Activated CD4-positive, alpha-beta T cell treated with anti-CD3 and anti-CD28 coated beads, Interleukin-2, amount 50 U/mL, for 16 hours (primary cell): ENCODE measurements around the gene LSAMP.

Experiments
- DNase-seq: peaks from one replicate; pipeline ENCODE4 v3.0.0-alpha.2; 2020

Gene LSAMP

DNA sequence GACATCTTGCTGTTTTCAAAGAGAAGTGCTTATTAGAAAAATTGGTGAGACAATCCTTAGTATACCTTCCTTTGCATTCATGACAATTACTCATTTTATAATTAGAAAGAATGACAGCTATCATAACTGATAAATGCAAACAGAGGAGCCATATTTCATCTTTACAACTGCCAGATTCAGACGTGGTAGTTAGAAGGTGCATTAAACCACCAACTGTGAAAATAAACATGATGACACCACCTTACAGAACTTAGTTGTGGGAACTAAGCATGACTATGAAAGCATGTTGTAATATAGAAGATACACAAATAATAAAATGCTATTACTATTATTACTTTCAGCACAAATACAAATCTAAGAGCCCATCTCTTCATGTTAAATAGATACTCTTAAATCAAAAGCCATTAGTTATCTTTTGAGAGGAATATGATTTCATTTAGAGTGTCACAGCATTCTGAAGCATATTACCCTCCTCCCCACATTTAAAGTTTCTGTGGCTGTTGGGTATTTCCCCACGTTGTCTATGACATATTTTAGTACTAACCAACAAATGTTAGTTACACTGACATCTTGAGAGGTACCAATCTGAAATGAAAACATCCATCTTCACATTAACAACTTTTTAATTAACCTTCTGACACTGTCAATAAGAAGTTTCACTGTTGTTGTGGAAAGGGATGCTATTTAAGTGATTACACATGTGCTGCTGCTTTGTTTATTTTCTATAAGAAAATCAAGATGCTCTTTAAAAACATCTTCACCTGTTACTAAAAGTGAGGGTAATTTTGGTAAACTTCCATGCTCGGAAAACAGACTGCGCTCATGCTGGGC, 163.8 kb downstream of the LSAMP start:
- DNase-seq = no peak

DNA sequence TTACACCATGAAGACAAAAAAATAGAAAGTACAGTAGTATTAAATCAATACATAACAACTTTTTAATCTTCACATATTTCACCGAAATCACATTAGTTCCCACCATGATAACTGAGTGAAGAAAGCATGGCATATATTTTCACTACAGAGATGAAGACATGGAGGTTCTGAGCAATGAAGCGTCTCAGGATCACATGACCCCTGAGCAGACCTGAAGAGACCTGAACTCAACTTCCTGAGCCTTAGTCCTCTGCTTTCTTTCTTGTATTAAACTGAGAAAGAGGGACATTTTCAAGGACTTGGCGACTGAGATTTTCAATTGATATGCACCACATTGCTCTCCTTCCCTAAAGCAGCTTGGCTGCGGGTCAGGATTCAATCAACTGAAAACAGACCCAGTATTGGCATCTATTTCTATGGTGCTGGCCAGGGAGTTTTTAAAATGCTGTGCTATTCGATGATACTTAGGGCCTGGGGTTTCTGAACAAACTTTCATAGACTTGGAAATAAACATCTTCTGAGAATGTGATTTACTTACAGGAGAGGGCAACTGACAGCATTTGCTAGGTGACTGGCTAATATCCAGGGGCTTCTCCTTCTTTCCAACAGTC, 165.1 kb downstream of the LSAMP start:
- DNase-seq = no peak

DNA sequence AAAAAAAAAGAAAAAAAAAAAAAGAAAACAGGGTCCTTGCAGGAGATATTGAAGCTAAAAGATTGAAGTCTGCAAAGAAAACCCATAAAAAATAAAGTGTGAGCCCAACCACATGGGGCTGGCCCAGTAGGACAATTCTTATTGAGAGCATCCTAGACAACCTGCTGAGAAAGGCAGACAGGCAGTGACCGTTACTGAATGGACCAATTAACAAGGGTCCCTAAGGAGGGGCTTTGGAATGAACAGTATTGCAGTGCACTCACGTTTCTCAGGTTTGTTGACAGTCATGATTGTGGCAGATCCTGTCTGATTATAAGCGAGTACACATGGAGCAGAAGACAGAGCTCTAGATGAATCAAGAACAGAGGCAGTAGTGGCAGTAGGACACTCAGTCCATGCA, 168.6 kb downstream of the LSAMP start:
- DNase-seq = no peak

DNA sequence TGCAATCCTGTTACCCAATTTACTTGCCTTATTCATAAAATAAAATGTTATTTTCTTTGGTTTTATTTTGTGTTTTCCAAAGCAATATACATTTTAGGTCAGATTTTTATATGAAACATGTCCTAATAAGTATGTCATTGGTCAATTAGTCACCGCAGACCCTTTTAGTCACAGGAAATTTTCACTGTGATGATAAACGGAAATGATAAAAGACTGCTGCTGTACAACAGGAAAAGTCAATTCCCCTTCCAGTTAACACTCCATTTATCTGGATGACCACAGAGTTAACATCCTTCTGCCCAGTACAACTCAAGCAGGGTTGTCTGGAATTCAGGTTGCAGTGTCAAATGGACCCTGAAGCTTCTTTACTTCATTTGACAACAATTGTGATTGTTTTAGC, 175.2 kb downstream of the LSAMP start:
- DNase-seq = no peak

DNA sequence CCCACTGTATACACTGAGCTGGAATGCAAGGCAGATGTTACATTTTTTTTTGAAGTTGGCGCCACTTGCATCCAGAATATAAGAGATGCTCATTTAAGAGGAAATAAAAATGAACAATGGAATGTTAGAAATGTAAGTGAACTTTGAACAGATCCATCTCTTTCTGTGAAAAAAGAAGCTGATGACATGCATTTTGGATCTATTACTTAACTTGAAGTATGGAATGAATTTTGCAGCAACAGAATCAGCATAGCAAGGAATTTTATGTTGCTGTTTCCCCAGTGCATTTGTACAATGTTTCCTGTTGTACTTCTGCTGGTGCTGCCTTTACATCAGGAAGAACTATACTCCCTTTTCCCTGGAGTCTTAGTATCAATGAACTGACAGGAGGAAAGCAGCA, 178.2 kb downstream of the LSAMP start:
- DNase-seq = no peak

DNA sequence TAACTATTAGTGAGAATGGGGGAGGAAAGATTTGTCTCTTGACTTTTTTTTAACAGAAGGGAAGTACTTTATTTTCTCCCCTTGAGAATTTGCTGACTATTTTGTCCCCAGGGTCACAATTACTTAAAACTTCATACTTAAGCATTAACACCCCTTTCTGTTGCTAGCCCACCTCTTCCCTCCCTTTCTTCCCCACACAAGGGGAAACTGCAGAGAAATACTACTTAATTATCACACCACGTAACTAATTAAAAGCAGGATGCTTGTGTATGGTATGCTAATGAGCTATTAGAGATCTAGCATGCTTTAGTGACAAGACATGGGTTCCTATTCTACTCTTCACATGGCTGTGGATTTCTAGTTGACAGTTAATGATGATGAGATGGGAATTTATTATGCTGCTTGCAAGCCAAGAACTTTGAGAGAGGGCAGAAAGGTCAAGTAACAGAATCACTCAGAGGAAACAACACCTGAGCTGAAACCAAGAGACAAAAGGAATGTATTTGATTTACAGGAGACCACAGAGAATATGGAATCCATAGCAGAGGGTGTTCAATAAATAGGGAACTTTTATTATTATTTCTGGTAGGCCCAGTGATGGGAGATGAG, 179.2 kb downstream of the LSAMP start:
- no peak for DNase-seq

DNA sequence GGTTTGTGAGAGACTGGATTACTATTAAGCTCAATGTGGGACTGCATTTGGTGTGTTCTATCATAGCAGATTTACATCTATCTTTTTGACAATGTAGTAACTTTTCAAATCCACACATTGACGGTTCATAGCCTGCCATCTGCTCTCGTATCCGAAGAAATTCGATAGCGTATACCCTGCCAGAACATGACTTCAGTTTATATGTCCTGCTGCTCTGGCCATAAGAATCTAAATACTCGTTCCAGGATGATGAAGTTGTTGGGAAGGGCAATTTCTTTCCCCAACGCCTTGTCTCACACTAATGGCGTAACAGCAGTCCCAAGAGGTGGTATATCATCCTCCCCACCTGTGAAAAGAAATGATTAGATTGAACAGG, 180.0 kb downstream of the LSAMP start:
- no peak for DNase-seq

DNA sequence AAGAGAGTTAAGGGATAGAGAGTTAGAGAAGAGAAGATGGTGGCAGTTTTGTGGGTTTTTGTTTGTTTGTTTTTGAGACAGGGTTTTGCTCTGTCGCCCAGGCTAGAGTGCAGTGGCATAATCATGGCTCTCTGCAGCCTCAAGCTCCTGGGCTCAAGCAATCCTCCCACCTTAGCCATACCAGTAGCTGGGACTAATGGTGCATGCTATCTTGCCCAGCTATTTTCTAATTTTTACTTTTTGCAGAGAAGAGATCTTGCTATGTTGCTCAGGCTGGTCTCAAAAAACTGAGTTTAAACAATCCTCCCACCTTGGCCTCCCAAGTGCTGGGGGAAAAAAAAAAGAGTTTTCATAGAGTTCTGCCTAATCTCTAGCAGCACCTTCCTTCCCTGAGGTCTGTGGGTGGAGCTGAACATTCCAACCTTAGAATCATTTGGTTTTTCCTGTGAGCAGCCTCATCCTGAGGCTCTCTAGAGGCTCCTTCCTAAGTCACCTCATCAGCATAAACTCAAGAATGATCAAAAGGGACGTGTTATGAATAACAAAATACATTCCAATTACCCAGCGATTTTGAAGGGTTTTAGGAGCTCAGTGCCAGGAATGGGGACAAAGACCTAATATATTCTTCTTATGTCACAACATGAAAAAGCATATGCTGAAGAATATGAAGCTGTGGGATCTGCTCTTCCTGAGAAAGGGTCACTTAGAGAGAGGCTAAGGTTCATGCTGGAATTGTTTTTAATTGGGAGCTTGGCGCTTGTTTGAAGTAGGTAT, 180.6 kb downstream of the LSAMP start:
- no peak for DNase-seq

DNA sequence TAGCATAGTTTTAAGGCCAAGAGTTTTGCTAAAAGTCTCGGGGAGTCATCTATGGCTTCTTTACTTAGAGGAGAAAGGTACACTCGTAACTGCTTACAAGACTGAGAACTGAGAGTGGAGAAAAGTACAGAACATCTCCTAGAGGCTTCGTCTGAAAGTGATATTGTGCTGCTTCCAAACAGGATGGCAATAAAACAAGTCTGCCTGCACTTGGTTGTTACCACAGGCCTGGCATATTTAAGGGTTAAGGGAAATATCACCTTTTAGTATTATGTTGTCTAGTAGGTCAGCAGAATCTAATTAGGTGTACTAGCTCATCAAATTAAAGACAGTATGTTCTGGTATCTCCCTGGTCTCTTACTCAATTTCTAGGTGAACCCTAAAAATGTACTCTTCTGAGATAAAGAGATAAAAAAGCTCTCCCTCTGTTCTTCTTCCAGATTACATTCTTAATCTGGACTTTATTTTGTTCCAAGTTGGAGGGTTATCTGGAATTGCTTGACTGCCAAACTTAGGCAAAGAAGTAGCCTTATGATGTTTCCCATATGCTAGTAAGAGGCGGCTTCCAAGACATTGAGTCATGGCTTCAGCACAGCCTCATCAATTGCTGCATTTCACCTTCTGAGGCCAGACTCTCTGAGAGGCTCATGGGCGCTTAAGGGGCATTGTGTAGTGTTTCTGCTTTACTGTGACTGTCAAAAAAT, 181.3 kb downstream of the LSAMP start:
- no peak for DNase-seq

DNA sequence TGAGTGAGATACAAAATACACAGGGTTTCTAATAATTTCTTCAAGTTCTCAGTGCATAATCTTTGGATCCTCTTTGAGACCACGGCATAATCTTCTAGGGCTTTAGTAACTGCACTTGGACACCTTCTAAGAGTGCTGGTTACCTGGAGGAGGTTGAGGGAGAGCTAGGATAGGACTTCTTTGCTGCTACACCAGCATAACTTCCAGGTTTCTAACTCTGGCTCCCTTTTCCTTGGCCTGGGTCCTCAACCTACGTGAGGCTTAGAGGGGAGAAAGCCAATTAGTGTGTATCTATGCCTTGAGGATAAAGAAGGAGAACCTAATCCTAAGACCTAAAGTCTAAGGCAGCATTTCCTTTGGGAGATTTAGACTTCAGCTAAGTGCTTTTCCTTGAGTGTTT, 184.8 kb downstream of the LSAMP start:
- no peak for DNase-seq

DNA sequence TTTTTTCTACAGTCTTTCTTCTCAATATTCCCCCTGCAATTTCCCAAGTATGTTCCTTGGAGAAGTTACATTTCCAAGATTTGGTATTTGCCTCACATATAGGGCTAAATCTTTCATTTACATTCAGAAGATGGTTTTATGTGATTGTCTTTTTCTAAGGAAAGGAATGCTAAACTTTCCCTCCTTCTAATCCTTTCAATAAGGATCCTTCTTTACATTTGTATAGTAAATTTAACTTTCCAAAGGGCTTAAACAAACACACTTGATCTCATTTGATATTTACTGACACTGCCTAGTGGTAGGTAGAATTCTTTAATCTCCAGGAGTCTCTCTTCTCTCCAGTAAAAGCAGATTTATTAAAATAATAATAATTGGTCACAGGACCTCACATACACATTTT, 185.3 kb downstream of the LSAMP start:
- no peak for DNase-seq

DNA sequence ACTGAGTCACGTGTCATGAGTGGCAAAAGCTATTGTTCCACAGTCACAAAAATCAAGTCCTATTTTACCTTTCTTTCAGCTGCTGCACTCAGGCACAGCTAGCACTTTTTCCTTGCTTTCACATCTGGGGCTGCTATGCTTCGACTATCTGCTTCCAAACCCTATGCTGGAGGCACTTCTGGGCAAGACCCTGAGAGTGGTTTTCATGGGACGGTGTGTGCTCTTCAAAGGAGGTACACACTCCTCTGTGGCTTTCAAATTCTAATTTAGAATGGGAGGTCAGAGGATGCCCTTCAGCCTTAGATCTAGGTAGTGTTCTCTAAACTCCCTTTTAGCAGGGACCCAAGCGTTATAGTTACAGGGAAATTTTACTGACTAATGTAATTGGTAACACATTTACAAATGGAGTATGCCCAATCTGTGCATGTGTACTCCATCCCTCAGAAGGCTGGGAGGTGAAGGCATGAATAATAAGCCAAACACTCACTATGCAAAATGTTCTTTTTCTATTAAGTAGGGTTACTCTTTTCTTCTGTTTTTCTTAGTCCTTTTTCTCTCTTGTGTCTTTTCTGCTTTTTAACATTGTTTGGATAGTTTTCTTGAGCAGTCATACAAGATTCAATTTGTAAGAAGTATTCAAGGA, 188.3 kb downstream of the LSAMP start:
- DNase-seq = no peak

DNA sequence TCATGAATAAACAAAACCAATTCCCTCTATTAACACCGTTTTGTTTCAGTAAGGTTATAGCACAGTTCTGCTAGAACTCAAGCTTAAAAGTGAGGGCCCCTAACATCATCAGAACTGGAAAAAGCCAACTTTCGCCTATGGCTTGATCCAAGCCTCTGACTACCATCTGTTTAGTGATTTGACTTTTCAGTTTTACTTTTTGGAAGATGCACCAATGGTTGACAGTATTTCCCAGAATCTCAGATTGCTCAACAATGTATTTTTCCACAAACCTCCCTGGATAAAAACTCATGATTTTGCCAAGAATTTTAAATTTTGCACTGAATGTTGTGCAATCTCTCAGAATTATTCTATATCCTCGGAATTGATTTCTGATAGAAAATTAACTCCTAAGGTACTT, 190.7 kb downstream of the LSAMP start:
- no peak for DNase-seq

DNA sequence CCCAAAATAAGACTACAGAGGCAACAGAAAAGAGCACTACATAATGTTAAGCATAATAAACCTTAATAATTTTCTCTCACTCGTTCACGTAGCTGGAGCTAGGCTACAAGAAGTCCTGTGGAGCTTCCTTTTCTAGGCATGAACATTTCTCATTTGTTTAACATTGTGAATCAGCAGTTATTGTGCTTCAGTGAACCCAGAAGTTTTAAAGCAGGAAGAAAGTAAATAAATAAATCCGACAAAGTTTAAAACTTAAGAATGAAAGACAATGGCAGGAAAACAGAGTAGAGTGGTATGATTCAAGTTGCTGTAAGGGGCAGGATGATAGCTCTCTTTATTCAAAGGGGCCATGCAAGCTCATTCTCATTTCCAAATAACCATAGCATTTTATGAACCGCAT, 191.8 kb downstream of the LSAMP start:
- DNase-seq = no peak

DNA sequence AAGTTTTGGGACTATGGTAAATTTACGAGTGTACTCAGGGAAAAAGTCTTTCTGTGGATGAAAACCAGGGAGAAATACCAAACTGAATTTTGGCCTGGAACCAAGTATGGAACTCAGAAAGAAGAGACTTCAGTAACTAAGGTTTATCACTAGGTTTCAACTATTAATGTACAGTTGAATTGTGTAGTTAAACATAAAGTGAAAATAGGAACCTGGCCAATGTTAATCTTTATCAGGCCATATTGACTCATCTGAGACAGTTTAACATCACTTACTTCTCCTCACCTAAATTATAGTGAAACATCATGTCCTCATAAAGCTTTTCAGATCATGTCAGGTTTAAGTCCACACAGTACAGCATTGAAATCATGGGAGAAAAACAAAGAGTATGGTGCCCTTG, 197.7 kb downstream of the LSAMP start:
- no peak for DNase-seq

DNA sequence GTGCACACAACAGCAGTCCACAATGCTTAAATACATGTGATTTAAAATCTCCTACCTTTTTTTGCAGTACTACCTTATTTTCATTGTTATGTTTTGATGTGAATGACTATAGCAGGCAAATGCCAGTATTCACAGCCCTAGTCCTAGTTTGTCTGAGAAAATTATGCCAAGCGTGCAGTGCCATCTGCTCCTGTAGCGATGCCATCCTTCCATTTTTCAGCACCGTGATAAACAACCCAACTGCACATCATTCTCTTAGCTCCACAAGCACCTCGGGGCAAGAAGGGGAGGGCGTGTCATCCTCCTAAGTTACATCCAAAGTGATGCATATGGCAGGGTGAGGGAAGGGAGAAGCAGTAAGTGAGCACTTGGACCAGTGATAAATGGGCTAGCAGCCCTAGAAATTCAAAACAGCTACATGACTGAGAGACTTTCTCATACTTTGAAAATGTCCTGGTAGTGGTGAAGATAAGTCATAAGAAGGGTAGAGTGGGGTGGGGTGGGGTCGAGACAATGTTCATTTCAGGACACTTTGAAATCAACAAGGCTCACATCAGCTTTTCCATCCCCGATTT, 198.8 kb downstream of the LSAMP start:
- no peak for DNase-seq

DNA sequence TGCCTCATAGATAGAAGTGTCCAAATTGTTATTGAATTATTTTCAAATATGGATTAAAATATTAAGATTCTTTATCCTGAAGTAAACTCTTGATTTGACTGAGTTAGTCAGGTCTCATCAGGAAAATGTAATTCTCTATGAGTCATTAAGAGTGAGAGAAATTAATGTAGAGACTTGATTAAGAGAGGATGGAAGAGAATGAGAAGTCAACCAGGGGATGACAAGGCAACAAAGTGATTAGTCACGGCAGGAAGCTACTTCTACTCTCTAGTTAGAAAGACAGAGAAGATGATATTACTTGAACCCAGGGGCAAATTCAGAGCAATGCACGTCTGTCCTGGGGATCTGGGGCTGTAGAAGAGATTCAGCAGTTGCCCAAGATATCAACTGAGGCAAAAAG, 202.5 kb downstream of the LSAMP start:
- no peak for DNase-seq

DNA sequence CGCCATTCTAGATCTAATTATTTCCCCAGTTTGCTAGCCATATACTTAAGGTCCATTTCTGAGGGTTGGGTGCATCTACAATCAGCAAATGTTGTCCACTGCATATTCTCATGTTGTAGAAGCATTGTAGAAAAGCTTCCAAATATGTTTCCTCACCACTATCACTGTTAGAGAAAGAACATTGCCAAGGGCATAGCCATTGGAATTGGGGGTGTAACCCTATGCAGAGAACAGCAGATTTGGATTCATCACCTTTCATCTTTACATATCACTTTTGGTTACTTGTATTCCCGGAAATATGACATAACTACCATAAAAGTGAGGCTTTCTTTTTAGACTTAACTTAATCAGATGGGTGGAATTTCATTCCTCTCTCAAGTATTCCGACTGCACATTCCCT, 203.6 kb downstream of the LSAMP start:
- DNase-seq = no peak

DNA sequence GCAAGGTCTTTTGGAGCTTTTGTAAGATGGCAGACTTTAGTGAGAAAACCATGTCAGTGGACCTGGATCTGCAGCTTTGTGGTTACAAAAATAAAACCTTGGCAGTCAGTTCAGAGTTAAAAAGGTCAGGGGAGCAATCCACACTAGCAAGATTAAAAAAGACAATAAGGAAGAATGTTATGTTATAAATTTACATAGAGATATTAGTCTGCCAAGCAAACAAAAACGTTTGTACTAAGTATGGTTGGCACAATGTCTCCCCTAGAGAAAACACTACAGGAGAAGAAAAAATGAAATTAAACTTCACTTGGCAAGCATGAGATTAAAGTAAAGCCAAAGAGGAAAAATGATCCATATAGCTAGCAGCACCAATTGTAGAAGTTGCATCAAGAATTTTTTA, 205.0 kb downstream of the LSAMP start:
- DNase-seq = no peak

DNA sequence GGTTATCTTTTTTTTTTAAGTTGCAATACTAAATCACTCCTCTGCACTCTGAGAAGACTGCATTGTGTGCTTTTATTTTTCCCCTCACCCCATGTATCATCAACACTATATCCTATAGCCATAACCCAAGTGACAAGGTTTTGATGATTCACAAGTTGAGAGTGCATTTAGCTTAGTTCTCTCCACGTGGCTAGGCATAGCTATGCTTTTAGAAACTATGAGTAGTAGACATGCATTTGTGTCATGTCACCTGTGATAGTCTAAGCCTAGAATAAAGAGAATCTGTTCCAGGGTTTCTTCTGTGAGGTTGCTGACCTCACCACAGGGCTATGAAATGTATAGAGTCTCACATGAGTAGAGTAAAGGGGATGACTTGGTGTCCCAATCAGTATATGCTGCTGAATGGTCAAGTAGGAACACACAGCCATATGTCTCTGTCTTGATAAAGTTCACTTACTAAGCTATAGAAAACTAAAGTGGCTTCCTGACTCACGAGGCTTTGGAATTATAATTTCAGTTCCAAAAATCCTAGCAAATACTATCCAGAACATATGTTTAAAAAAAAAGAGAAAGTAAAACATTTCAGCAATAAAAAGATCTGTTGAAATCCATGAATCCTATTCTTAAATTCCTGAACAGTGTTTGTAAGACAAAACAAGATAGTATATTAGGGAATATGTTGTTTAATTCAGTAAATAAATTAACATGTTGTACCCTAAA, 206.3 kb downstream of the LSAMP start:
- no peak for DNase-seq

DNA sequence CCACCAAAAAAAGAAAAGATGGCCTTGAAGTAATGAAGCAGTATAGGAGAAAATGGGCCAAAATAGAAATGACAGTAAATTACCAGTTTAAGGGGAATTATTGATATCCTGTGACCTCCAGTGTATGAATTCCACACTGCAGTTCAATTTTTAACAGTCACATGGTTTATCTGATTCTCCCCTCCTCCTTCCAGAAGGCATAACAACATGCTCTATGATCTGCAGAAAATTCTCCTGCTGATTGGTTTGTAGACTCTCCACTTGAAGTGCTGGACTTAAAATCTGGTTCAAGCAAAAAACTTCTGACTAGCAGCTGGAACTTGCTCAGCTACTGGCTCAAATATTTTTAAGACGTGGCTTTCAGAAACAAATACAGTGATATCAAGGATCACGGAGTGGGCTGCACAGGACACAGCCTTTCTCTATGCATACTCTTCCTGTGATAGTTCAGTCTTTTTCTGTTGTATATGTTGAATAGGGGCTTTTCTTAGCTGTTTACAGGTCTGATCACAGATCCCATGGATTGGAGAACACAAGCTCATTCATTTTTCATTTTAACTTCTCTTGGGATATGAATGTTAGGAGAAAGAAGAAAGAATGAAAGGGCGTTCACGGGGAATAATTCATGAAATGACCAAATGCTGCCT, 211.5 kb downstream of the LSAMP start:
- DNase-seq = no peak
